HG02763 (cell line): ENCODE measurements around the gene C15orf61.

Experiments used
- ATAC-seq: cut with Tn5 transposase; IDR thresholded peaks from one replicate; pipeline ENCODE4 v1.9.1; 2021; ENCODE audit warnings: mild to moderate bottlenecking, moderate library complexity; ENCODE audit not compliant: unreplicated experiment

Gene C15orf61

DNA sequence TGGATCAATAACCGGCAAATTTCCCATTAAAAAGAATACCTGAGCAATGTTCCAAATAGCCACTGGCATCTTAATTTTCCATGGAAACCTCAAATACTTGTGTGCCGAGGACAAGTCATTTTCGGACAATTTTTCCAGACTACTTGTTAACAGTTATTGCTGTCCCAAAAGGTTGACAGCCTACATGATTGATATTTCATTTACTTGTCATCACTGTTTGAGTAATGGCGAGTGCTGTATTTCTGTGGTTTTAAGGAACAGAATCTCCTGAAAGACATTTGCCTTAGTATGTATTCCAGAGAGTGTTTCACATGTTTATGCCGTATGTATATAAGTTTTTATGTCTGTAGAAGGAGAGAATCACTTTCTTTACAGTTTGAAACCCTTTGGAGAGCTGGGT is 58.2 kb downstream of the C15orf61 start:
- no peak for ATAC-seq
